HG02943 (cell line): ENCODE data around the gene DOCK4.

Experiments used
- ATAC-seq: cut with Tn5 transposase; IDR thresholded peaks from one replicate; pipeline ENCODE4 v1.9.1; 2021; ENCODE audit warnings: mild to moderate bottlenecking, low read depth, moderate library complexity; ENCODE audit not compliant: unreplicated experiment

Gene DOCK4

DNA sequence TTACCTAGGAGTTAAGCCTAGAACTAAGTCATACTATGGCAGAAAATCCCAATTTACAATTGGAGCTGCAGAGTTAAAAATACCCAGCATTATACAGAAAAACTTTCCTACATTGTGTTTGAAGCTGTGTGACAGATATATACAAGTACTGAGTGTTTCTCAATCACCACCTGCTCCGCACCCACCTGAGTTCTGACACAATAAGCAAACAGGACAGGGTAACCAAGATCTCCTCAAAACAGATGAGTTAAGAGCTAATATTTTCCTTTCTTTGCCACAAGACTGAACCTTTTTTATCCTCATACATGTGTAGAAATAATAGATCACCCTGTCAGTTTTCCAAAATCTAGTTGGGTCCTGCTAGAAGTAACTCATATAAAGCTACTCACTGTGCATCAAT lies 186.3 kb downstream of the DOCK4 start:
- ATAC-seq: no peak

DNA sequence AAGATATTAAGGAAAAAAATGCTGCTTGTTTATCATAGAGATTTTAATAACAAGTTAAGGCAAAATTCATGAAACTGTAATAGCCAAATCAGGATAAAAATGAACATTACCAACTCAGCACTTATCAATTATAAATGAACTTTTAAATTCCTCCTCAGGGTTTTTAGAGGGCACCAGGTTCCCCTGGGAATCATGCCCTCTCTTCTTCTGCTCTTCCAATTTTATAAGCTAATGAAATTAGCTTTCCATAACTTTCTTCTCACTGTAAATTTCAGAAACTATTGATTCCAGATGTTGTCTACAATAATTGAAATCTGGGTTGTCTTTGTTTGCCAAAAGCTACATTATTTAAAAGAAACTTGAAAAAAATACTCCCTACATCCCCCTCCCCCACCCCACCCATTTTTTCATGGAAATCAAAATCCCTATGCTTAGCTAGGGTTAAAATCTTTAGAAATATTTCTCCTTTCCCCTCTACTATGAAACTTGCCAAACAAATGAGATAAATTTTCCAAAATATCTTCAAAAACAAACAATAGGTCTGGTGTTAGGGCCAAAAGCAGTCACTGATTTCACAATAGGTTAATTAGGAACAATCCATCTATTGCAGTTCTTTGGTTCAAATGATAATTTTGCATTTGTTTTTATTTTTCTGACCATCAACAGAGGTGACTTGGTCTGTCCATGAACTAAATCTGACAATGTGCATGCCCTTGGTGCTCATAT lies 187.7 kb downstream of the DOCK4 start:
- ATAC-seq: no peak

DNA sequence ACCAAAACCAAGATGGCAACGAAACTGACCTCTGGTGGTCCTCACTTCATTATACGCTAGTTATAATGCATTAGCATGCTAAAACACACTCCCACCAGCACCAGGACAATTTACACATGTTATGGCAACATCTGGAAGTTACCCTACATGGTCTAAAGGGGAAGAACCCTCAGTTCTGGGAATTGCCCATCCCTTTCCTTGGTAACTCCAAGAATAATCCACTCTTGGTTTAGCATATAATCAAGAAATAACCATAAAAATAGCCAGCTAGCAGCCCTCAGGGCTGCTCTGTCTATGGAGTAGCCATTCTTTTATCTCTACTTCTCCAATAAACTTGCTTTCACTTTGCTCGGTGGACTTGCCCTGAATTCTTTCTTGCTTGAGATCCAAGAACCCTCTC lies 191.1 kb downstream of the DOCK4 start:
- ATAC-seq: no peak

DNA sequence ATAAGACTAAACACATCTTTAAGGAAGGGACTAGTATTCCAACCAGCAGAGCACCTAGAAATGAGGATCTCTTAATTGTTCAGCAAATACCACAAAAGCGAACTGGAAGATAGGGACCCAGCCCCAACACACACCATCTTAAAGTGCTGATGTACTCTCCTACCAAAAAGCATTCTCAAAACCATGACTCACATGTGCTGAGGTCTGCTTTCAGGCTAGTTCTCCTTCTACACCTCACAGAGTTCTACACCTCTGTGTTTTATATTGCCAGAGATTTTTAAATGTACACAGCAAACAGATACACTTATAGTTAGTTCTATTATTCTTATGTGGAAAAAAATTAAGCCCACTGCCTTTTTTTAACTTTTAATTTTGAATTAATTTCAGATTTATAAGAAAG lies 191.9 kb downstream of the DOCK4 start:
- ATAC-seq: no peak

DNA sequence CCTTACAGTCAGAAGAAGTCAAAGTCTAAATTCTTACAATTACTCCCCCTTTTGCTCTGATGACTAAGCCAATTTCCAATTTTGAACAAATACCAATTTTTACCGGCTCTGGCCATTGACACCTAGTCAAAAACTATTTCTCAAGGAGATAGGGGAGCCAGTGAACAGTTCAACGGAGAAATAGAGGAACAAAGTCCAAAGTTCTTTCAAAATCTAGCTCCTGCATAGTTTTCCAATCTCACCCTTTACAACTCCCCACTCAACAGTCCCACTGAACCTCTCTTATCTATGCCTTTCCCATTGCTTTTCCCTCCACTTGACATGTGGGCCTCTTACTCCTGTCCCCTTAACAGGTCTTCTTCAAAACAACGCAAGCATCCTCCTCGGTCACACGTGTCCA lies 192.9 kb downstream of the DOCK4 start:
- ATAC-seq: no peak

DNA sequence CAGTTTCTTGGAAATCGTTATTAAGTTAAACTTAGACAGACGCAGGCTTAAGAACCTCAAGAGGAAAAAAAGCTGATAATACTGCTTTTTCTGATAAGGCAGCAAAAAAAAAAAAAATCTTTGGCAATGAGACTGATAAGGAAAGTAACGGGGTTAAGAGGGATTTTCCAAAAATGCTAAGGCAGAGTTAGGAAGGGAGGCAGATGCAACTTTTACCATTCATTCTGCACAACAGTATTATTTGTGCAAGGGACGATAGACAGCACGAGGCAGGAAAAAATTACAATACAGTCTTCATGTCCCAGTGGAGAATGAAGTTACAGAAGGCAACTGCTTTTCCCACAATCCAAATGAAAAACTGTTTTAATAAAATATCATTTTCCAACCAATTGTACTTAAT lies 194.0 kb downstream of the DOCK4 start:
- no peak for ATAC-seq

DNA sequence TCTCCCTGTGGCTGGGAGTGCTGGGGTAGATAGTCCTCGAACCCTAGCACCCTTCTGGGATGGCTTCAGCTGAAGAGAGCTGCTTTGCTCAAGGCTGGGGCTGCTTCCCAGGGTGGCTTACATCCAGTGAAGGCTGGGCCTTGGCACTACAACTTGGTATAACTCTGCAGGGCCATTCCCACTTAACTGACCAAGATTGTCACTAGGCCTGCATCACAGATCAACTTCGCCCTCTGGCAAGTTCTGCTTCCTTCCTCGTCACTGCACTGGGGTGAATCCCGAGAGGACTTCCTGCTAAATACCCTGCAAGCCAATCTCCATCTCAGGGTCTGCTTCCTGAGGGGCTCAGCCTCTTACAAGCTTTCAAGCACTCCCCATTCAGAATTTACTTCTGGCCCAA lies 195.2 kb downstream of the DOCK4 start:
- ATAC-seq: no peak

DNA sequence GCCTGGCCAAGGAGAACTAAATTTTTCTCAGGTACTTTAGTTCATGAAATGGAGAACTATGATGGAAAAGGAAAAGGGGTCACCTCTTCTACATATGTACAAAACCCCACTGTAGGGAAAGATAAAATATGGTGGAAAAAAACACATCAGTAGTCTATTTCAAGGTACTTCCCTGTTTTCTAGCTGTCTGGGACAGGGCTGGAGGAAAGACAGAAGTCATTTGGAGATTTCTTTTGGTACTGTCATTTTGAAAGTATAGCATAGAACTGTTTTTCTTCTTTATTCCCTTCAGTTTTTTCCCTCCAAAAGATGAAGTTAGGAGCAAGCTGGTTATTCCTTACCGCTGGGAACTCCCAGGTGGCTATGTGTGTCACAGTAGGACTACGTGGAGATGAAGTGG lies 196.1 kb downstream of the DOCK4 start:
- ATAC-seq: no peak

DNA sequence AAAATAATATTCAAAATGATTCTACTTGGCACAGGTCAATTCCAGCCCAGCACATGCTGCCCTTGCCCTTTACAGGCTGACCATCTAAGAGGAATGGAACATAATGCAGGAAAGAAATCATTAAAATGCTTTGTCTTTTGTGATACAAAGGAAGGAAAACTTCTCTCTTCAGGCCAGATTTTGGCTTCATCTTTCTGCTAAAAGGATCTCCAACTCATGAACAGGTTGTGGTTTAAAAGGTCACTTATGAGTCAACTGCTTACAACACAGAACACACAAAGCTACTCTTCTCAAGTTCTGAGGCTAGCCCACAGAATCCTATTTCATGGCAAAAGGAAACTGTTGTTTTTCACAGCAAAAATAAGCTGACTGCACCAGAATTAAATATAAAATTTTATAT lies 197.1 kb downstream of the DOCK4 start:
- ATAC-seq: no peak

DNA sequence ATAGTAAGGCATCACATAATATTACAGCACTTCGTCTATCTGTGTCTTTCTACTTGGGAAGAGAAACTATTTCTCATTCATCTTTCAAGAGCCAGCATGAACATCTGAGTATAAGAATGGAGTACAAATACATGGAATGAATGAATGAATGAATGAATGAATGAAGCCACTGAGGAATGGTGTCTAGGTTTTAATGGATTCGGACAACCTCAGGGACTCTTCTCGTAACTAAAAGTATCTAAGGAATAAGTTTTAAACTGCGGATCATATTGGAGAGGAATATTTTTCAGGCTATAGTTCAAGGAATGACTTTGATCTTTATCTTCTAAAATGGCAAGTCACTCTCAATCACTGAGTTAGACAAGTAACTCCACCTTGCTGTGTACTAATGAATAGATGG lies 199.0 kb downstream of the DOCK4 start:
- no peak for ATAC-seq

DNA sequence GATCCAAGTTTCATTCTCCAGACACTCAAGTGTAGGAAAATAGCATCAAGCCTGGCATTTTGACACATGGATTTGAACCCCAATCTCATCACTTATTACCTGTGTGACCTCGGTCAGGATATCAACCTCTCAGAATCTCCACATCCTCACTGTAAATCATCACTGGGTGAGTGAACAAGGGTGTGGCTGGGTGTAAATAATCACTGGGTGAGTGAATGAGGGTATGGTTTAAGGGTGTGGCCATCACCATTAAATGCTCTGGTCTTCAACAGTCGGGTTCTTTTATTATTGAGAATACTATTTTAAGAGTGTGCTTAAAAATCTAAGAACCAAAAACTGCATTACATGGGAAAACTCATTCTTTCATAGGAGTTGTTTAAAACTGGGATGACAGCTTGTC lies 200.1 kb downstream of the DOCK4 start:
- no peak for ATAC-seq

DNA sequence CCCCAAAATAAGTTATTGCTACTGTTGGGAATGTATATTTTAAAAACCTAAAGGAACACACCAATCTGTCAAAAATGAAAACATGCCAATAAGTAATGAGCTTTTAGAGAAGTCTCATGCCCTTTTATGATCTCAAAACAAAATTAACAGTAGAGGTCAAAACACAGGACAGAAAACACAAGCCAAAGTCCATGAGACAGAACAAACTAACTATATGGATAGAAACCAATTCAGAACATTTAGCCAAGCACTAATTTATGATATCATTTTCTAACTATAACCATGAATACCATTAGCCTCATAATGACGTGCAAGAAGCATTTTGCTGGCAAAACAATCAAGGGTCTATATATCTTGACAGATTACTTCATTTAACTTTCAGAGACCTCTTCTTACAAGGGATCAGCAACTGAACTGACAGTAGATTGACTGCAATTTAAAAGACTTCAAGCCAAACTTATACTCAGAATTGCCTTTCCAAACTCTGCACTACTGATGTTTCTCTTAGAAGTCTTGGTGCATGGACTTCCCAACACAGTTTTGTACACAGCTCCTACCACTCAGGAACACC lies 200.9 kb downstream of the DOCK4 start:
- no peak for ATAC-seq

DNA sequence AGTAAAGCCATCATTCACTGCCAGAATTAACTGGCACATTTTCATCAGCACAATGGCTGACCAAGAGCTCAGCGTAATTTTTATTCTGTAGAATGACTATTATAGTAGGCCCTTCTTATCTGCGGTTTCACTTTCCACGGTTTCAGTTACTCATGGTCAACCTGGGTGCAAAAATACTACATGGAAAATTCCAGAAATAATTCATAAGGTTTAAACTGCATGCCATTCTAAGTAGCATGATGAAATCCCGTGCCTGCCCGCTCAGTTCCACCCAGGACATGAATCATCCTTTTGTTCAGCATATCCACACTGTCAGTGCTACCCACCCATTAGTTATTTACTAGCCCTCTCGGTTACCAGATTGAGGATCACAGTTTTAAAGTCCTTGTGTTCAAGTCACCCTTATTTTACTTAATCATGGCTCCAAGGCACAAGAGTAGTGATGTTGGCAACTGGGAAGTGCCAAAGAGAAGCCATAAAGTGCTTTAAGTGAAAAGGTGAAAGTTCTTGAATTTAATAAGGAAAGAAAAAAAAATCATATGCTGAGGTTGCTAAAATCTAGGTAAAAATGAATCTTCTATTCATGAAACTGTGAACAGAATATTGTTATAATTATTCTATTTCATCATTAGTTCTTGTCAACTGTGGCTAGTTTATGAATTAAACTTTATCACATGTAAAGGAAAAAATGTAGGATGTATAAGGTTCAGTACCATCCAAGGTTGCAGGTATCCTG lies 204.9 kb downstream of the DOCK4 start:
- ATAC-seq: no peak

DNA sequence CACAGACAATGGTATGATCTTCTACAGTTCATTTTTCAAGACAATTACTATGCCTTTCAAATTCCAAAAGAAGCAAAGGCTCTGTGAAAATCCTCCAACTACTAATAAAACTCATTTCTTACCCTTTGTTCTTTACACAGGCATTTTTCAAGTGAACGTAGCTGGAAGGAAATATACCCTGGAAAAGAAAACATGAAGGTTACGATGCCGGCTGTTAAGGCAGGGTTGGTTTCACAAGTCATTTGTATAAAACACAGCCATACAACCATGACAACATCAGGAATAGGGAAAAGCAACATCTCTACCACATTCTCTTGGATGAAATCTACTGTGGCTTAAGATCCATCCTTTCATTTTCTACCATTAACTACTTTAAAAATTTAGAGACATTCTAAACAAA lies 207.9 kb downstream of the DOCK4 start:
- no peak for ATAC-seq

DNA sequence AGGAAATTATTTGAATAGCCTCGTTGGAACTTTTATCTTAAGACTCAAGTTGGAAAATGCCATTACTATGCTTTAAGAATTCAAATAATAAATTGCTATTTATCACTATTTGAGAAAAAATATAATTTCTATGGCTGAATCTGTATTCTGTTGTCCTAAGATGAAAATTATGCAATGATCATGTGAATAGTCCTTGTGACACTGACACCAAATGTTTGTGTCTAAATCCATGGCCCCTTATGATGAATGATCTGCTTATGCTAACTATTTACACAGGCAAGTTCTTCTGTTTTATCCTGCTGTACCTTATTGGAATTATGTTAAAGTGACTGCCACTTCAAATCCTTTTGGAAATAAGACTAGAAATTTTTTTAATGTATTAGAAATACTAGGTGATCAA lies 208.7 kb downstream of the DOCK4 start:
- ATAC-seq: no peak

DNA sequence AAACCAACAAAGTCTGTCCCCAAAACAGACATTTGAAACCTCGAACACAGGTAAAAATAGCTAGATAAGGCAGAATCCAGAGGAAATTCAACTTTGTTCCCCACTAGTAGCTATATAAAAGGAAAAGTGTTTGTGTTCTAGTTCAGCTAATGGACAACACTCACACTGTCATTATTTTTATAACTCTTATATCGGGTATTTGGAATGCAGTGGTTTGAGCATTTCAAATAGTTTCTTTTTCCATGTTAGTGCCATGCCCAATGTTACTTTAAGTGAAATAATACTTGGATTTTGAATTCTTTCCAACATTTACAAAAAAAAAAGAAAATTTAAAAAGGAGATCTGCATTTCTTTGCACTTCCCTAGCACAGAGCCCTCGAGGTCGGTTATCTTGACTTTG lies 213.6 kb downstream of the DOCK4 start:
- ATAC-seq: no peak

DNA sequence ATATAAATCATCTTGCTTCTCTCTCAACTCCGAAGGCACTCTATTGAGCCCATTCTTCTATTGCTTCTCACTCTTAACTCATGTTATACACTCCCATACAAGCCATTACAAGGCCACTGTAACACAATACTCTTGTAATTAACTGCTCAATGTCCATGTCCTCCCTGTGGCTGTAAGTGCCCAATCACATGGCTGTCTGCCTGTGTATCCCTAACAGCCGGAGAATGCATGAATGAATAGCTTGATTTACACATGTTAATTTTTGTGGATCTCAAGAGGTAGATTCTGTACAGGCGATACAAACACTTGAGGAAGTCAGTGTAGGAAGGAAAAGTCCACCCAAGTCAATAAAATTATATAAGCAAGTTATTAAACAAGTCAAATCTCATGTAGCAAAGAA lies 215.6 kb downstream of the DOCK4 start:
- no peak for ATAC-seq

DNA sequence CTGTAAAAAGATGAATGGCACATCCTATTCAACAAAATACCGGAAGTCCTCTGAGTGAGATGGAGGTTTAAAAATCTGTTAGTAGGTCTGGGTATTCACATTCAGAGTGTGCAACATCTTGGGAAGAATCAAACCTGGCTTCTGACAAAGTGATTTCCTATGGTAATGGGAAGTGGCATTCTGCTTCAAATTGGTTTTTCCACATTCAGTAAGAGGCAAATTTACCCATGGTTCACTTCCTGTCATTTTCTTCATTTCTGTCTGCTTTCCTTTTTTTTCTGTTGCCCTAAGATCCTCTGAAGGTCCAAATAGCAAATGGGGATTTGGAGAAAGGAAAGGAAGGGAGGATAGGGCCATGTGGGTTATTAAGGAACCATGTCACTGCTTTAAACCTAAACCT lies 218.3 kb downstream of the DOCK4 start:
- ATAC-seq: no peak

DNA sequence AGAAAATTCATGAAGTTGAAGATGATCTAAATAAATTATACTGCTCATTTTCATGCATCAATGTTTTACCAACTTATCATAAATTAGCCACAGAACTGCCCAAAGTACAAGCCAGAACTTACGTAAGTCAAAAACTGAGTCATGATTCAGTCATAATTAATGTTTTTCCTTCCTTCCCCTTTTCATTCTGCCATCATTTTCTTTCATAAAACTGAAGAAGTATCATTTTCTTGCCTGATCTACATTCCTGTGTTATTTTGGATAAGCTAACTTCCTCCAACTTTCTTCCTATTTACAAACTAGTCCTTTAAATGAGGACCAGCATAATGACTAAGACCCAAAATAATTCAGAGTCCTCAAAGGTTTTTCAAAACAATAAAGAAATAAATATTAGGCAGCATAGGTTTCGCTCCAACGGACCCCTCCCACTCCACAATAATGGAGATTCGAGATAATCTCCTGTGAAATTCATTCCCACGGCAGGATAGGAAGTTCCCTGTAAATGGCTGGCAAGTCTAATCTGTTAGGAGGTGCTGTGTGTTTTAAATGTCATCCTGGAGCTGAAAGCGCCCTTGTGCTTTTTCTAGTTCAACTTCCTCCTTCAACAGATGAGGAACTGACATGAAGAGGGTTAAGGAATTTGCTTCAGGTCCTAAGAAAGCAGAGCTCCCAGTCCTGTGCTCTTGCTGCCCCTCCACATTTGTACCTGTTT lies 218.9 kb downstream of the DOCK4 start:
- ATAC-seq: no peak

DNA sequence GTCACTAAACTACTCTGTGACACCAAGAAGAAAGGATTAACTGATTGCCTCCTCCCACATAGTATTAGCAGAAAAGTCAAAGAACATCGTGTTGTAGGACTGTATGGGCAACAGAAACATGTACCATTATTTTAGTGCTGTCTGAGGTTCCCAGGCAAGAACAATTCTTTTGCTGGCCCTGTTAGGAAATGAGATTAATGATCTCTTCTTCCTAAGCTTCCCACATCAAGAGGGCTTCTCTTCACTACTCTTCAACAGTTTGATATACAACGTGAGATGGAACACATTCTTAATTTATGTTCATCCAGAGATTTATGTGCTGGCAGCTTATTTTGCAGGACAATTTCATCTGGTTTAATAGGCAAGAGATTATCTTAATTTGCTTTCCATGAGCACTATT lies 219.6 kb downstream of the DOCK4 start:
- no peak for ATAC-seq

DNA sequence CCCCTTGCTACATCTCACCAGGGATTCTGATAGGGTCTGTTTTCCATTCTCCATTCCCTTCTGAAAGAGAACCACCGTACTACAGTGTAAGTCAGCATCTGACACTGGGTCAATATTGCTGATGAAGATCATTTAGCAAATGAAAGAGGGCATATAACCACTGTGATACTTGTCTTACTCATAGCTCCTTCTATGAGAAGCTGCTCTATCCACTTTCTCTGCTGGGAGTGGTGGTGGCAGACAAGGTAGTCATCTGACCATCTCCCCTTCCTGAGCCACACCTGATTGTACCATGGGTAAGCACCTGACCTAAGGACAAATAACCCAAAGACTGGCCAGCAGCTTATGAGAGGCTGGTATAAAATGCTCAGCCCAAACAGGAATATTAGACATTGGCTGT lies 220.4 kb downstream of the DOCK4 start:
- ATAC-seq: no peak
